T-cell (primary cell): Measurements from ENCODE around the gene DOCK8. TPM values are rescaled to one million over a fixed set of nuclear protein-coding genes. Genes with fewer than 3 reads are reported as not detected.

Experiments
- total RNA-seq, 35 experiments: library from RNA in 6 of 35; stranded (reverse) in 6 of 35; fragments of 120-200 nt in 1 of 35; gene quantifications; one replicate each; pipeline versions ENCODE4 v1.2.1 to v1.2.4 and lab custom pipeline; 2013 to 2026

Gene DOCK8
- total RNA-seq, 5 donors from 2014 or later (not counting 1 experiment from before 2014, with no cell fraction given), result 173 to 231 (median 208) TPM

Other genes with a start within 250 kb of the DOCK8 start
- 10 to 100 TPM; 10.8 to 37.8 (median 31.6) TPM for gene WASHC1, start 185.4 kb upstream of the DOCK8 start, total RNA-seq
- under 1 TPM in 2 of 5 donors, not detected in 3; 0.16 to 0.35 TPM for gene FOXD4, start 96.4 kb upstream of the DOCK8 start, total RNA-seq
- gene ZNG1A, start 35.8 kb upstream of the DOCK8 start, total RNA-seq, result 10 to 100 TPM; 21.2 to 31.2 (median 22.3) TPM